Skeletal muscle satellite cell (primary cell): ENCODE measurements around the gene IPO5.
"Not testable (repeated sequence)": the region's sequence is repeated elsewhere in the genome, so short reads cannot be mapped to it uniquely, and the experiment has no call there.

Experiments used
- H3K27me3 ChIP-seq: 2 replicates; pipeline ENCODE4 v1.7.0; 2013; ENCODE audit warnings: low read length; ENCODE audit not compliant: control insufficient read depth, insufficient read depth
- H3K36me3 ChIP-seq: 2 replicates; pipeline ENCODE4 v1.7.0; 2013; ENCODE audit warnings: mild to moderate bottlenecking, control low read depth, low read length; ENCODE audit not compliant: insufficient read depth
- H3K4me1 ChIP-seq: 2 replicates; pipeline ENCODE4 v1.7.0; 2013; ENCODE audit warnings: low read length; ENCODE audit not compliant: control insufficient read depth, insufficient read depth
- H3K4me2 ChIP-seq: 2 replicates; pipeline ENCODE4 v1.7.0; 2013; ENCODE audit warnings: mild to moderate bottlenecking, low read length
- H3K4me3 ChIP-seq: 2 replicates; pipeline ENCODE4 v1.7.0; 2013; ENCODE audit warnings: low read length
- H3K9ac ChIP-seq: 2 replicates; pipeline ENCODE4 v1.7.0; 2013; ENCODE audit warnings: mild to moderate bottlenecking, low read depth, low read length, moderate library complexity
- H3K9me3 ChIP-seq: replicated peaks from 2 replicates; pipeline ENCODE4 v1.7.0; 2013; ENCODE audit warnings: mild to moderate bottlenecking, control low read depth, low read length

IPO5 gene

GRCh38 chr13:98039964-98040363, 86.5 kb downstream of the IPO5 start:
- Histone ChIP-seq H3K36me3 (no peaks in the 10 kb centered on the region), H3K27me3 (peaks cover 5% of the 10 kb centered on the region), H3K4me1 (no peaks in the 10 kb centered on the region), H3K9ac (no peak overlapping the region), H3K4me2 (no peak overlapping the region), H3K4me3 (no peak overlapping the region), H3K9me3 (no peaks in the 10 kb centered on the region)

GRCh38 chr13:98041081-98041820, 87.8 kb downstream of the IPO5 start:
- H3K36me3 ChIP-seq, result no peaks in the 10 kb centered on the region
- H3K9me3 ChIP-seq, result no peaks in the 10 kb centered on the region
- H3K4me3 ChIP-seq, result no peak overlapping the region
- H3K4me2 ChIP-seq, result no peak overlapping the region
- no peak overlapping the region for H3K9ac ChIP-seq
- no peaks in the 10 kb centered on the region for H3K27me3 ChIP-seq
- no peaks in the 10 kb centered on the region for H3K4me1 ChIP-seq

GRCh38 chr13:98044301-98044700, 90.8 kb downstream of the IPO5 start:
- no peaks in the 10 kb centered on the region for H3K9me3 ChIP-seq
- no peak overlapping the region for H3K4me3 ChIP-seq

GRCh38 chr13:98047785-98048184, 94.3 kb downstream of the IPO5 start:
- not testable (repeated sequence) for H3K9me3 ChIP-seq, H3K4me2 ChIP-seq, H3K9ac ChIP-seq, H3K36me3 ChIP-seq, H3K4me1 ChIP-seq, H3K4me3 ChIP-seq, H3K27me3 ChIP-seq

More at GRCh38 chr13:98044301-98044700, 90.8 kb downstream of the IPO5 start:
- H3K36me3 ChIP-seq, result no peaks in the 10 kb centered on the region
- H3K4me1 ChIP-seq, result no peaks in the 10 kb centered on the region
- no peak overlapping the region for H3K9ac ChIP-seq
- no peak overlapping the region for H3K4me2 ChIP-seq
- H3K27me3 ChIP-seq, result no peaks in the 10 kb centered on the region

- Histone ChIP-seq H3K27me3 (no peaks in the 10 kb centered on the region), H3K36me3 (no peaks in the 10 kb centered on the region), H3K4me1 (peaks cover 5% of the 10 kb centered on the region), H3K4me2 (no peak overlapping the region), H3K9me3 (no peaks in the 10 kb centered on the region), H3K9ac (no peak overlapping the region), H3K4me3 (no peak overlapping the region)
Observed at GRCh38 chr13:98048265-98048664, 94.8 kb downstream of the IPO5 start.

- no peaks in the 10 kb centered on the region for H3K36me3 ChIP-seq
- no peak overlapping the region for H3K4me2 ChIP-seq
- H3K9ac ChIP-seq, result no peak overlapping the region
- H3K27me3 ChIP-seq, result peaks cover 2% of the 10 kb centered on the region
- H3K4me1 ChIP-seq, result peaks cover 5% of the 10 kb centered on the region
- H3K9me3 ChIP-seq, result no peaks in the 10 kb centered on the region
- no peak overlapping the region for H3K4me3 ChIP-seq
Observed at GRCh38 chr13:98050041-98050466, 96.6 kb downstream of the IPO5 start.

- Histone ChIP-seq H3K4me2 (no peak overlapping the region), H3K9ac (no peak overlapping the region), H3K4me1 (peaks cover 5% of the 10 kb centered on the region), H3K36me3 (no peaks in the 10 kb centered on the region), H3K27me3 (peaks cover 17% of the 10 kb centered on the region), H3K4me3 (no peak overlapping the region), H3K9me3 (no peaks in the 10 kb centered on the region)
Observed at GRCh38 chr13:98052412-98052811, 98.9 kb downstream of the IPO5 start.

GRCh38 chr13:98054301-98054700, 100.8 kb downstream of the IPO5 start:
- Histone ChIP-seq H3K27me3 (peaks cover 17% of the 10 kb centered on the region), H3K4me3 (no peak overlapping the region), H3K4me2 (no peak overlapping the region), H3K9me3 (no peaks in the 10 kb centered on the region), H3K4me1 (peaks cover 5% of the 10 kb centered on the region), H3K9ac (no peak overlapping the region), H3K36me3 (no peaks in the 10 kb centered on the region)

GRCh38 chr13:98055623-98056022, 102.1 kb downstream of the IPO5 start:
- H3K9ac ChIP-seq, result no peak overlapping the region
- no peak overlapping the region for H3K4me2 ChIP-seq
- H3K9me3 ChIP-seq, result no peaks in the 10 kb centered on the region
- H3K27me3 ChIP-seq, result peaks cover 19% of the 10 kb centered on the region
- H3K4me3 ChIP-seq, result no peak overlapping the region
- H3K4me1 ChIP-seq, result no peaks in the 10 kb centered on the region
- H3K36me3 ChIP-seq, result no peaks in the 10 kb centered on the region

GRCh38 chr13:98056839-98057410, 103.5 kb downstream of the IPO5 start:
- H3K4me2 ChIP-seq, result no peak overlapping the region
- no peaks in the 10 kb centered on the region for H3K9me3 ChIP-seq
- H3K4me1 ChIP-seq, result no peaks in the 10 kb centered on the region
- no peaks in the 10 kb centered on the region for H3K36me3 ChIP-seq
- no peak overlapping the region for H3K4me3 ChIP-seq
- H3K9ac ChIP-seq, result no peak overlapping the region
- H3K27me3 ChIP-seq, result peaks cover 19% of the 10 kb centered on the region

- H3K4me2 ChIP-seq, result no peak overlapping the region
- no peak overlapping the region for H3K4me3 ChIP-seq
- peaks cover 19% of the 10 kb centered on the region for H3K27me3 ChIP-seq
- no peaks in the 10 kb centered on the region for H3K36me3 ChIP-seq
- H3K9me3 ChIP-seq, result no peaks in the 10 kb centered on the region
- H3K4me1 ChIP-seq, result no peaks in the 10 kb centered on the region
- no peak overlapping the region for H3K9ac ChIP-seq
Observed at GRCh38 chr13:98059276-98059675, 105.8 kb downstream of the IPO5 start.

GRCh38 chr13:98060282-98060681, 106.8 kb downstream of the IPO5 start:
- H3K9ac ChIP-seq, result no peak overlapping the region
- H3K9me3 ChIP-seq, result no peaks in the 10 kb centered on the region
- no peaks in the 10 kb centered on the region for H3K36me3 ChIP-seq
- peaks cover 15% of the 10 kb centered on the region for H3K27me3 ChIP-seq
- no peak overlapping the region for H3K4me2 ChIP-seq
- no peaks in the 10 kb centered on the region for H3K4me1 ChIP-seq
- H3K4me3 ChIP-seq, result no peak overlapping the region
